ENCODE results near the gene PLA2R1.

Gene PLA2R1

DNA sequence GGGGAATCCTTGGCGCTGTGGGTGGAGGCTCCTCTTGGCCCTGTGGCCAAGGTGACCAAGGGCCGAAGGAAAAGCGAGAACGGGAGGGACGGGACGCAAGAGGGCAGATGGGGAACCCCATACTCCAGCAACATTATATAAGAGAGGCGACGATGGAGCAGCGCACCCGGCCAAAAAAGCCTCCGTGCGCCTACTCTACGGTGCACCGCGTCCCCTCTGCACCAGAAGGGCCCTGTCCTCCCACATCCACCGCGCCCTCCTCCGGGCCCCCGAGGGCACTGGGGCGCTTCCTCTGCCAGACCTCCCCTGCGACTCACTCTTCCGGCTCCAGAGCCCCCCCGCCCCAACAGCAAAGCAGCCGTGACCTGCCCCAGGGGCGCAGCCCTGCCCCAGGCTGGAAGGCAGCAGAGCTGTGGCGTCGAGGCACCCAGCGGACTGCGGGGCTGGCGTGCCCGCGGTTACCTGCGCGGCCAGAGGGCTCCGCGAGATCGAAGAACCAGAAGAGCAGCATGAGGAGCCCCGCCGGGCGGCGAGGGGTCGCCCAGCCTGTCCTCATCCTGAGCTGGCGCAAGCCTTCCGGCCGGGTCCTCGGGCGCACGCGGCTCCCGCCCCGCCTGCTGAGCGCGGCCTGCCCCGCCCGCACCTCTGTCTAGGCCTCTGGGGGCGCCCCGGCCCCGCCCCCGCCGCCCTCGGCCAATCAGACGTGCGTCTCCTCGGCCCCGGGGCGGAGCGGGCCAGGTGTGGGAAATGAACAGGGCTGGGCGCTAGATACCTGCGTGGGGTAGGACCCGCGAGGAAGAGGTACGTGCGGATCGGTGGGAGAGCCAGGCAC lies 158.1 kb downstream of the PLA2R1 start, which contains the start of gene LY75:
Gene LY75, minus strand, starts transcription at position 630 of the 832 bp plus-strand sequence.
- DNase-seq (ENCODE audit: extremely low spot score): peak; percentile 92
- CTCF ChIA-PET: interaction anchor here (0.7 to 18.2 kb wide), 10 partner anchors 9 to 64 kb away, joined by 3 to 279 read pairs (median 4); no protein-coding TSS in a partner anchor
- TF ChIP-seq, protein P1, sequence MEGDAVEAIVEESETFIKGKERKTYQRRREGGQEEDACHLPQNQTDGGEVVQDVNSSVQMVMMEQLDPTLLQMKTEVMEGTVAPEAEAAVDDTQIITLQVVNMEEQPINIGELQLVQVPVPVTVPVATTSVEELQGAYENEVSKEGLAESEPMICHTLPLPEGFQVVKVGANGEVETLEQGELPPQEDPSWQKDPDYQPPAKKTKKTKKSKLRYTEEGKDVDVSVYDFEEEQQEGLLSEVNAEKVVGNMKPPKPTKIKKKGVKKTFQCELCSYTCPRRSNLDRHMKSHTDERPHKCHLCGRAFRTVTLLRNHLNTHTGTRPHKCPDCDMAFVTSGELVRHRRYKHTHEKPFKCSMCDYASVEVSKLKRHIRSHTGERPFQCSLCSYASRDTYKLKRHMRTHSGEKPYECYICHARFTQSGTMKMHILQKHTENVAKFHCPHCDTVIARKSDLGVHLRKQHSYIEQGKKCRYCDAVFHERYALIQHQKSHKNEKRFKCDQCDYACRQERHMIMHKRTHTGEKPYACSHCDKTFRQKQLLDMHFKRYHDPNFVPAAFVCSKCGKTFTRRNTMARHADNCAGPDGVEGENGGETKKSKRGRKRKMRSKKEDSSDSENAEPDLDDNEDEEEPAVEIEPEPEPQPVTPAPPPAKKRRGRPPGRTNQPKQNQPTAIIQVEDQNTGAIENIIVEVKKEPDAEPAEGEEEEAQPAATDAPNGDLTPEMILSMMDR (IDR thresholded peaks at IDR 0.05; ENCODE audit: control extremely low read depth, extremely low read depth, low read depth, missing control alignments): no peak
- POLR2A ChIA-PET: interaction anchor here (0.5 to 2.6 kb wide), 7 partner anchors 10 to 110 kb away, joined by 3 to 14 read pairs (median 4); no protein-coding TSS in a partner anchor

DNA sequence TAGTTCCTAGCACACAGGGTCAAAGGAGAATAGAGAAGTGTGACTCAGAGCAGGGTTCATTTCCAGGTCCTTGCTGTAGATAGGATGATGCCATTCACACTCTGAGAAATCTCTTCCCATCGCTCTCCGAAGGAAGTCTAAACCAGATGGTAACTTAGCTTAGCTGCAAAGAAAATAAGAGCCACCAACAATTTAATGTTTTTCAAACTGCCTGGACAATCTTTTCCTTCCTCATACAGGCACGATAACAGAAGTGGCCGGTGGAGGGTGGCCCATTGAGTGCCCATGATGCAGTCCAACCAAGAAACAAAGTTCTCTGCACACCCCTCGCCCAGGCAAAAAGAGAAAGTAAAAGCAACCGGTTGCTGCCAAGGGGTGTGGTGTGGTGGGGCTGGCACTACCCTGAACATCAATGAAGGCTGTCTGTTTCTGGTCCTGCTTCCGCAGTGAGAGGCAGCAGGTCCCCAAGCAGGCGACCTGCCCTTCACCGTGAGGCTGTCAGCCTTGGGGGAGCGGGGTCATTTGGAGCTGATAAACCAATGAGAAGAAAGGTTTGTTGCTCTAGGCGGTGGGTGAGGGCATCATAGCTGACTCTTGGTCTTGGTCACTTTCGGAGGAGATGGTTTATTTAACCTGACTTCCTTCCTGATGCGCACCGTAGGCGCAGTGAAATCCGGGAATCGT lies 158.8 kb downstream of the PLA2R1 start:
- POLR2A ChIA-PET: interaction anchor here (0.6 to 2.6 kb wide), 6 partner anchors 9 to 24 kb away, joined by 3 to 14 read pairs (median 4); no protein-coding TSS in a partner anchor
- peak; percentile 36 for DNase-seq (ENCODE audit: extremely low spot score)
- CTCF ChIA-PET: interaction anchor here (0.7 to 18.2 kb wide), 7 partner anchors 12 to 65 kb away, joined by 3 to 279 read pairs (median 3); no protein-coding TSS in a partner anchor
- TF ChIP-seq, protein P1 (IDR thresholded peaks at IDR 0.05; ENCODE audit: control extremely low read depth, extremely low read depth, low read depth, missing control alignments): no peak

DNA sequence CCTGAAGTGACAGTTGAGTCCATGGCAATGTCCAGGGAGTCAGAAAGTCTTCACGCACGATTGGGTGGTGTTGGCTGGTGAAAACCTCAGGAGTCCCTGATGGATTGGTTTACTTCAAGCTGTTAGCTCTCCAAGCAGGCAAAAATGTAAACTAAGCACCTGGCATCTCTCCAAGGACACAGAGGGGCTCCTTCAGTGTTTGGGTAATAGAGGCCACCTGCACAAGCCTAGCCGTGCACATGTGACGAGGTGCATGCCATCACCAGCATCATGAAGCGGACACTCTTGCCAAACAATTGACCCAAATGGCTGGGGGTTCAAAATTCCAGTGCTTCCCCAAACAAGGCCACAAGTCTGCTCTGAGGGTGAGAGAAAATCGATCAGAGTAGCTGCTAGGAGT lies 159.7 kb downstream of the PLA2R1 start:
- CTCF ChIA-PET: interaction anchor here (0.8 to 18.2 kb wide), 4 partner anchors 12 to 37 kb away, joined by 3 to 279 read pairs (median 14); no protein-coding TSS in a partner anchor
- no peak for DNase-seq (ENCODE audit: extremely low spot score)
- TF ChIP-seq, protein P1 (IDR thresholded peaks at IDR 0.05; ENCODE audit: control extremely low read depth, extremely low read depth, low read depth, missing control alignments): no peak
- POLR2A ChIA-PET: interaction anchor here (2.6 kb wide), 1 partner anchor 8 kb away, joined by 14 read pairs; no protein-coding TSS in a partner anchor

DNA sequence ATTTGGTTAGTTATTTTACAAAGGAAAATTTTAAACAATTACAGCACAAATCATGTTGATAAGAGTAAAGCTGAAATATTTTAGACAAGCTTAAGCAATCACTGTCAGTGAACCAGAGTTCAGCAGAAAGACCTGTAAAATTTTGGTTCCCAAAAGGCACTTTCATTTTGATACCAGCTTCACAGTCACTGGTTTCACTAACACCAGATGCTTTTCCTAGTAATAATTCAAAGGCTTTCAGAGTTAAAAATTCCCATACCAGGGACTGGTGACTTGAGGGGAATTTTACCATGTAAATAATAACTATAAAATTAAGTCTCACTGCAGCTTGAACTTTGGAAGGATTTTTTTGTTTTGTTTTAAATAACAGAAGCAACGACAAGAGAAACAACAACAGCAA lies 162.1 kb downstream of the PLA2R1 start:
- TF ChIP-seq, protein P1 (IDR thresholded peaks at IDR 0.05; ENCODE audit: control extremely low read depth, extremely low read depth, low read depth, missing control alignments): no peak
- POLR2A ChIA-PET: no interaction called here

DNA sequence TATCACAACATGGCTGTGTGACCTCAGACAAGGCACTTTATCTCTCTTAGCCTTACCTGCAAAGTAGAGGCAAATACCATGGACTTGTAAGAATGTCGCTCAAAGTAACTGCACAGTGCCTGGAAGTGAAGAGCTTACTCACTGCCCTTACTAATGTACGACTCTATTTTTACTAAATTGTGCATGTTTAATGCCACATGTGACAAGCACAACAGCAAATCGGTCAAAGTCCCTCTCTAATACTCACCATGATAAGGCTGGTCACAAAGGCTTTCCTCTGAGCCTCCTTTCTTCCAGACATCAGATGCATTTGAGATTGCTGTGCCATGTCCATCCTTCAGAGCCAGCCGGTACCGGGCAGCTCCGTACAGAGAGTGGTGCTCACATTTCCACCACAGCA lies 164.0 kb downstream of the PLA2R1 start:
- CTCF ChIA-PET: interaction anchor here (1.2 to 18.2 kb wide), 3 partner anchors 12 to 22 kb away, joined by 3 to 279 read pairs (median 24); no protein-coding TSS in a partner anchor
- POLR2A ChIA-PET: no interaction called here

More for the DNA sequence above, 162.1 kb downstream of the PLA2R1 start:
- DNase-seq (ENCODE audit: extremely low spot score): no peak
- CTCF ChIA-PET: interaction anchor here (1.1 to 18.2 kb wide), 5 partner anchors 9 to 68 kb away, joined by 4 to 279 read pairs (median 24); no protein-coding TSS in a partner anchor

More for the DNA sequence above, 164.0 kb downstream of the PLA2R1 start:
- DNase-seq (ENCODE audit: extremely low spot score): no peak
- TF ChIP-seq, protein P1 (IDR thresholded peaks at IDR 0.05; ENCODE audit: control extremely low read depth, extremely low read depth, low read depth, missing control alignments): no peak
